NAMALWA (cell line): ENCODE measurements around the gene PLAC1.

Experiments
- DNase-seq: peaks from one replicate; pipeline ENCODE4 v3.0.0-alpha.2; 2015; ENCODE audit warnings: low spot score

PLAC1 gene

GRCh38 chrX:134658002-134658759 lies at the start of gene PLAC1:
Gene PLAC1, minus strand, starts transcription at chrX:134658471. Its CDS starts 91,789 bp downstream, at chrX:134566682.
- DNase-seq = no peak

DNA sequence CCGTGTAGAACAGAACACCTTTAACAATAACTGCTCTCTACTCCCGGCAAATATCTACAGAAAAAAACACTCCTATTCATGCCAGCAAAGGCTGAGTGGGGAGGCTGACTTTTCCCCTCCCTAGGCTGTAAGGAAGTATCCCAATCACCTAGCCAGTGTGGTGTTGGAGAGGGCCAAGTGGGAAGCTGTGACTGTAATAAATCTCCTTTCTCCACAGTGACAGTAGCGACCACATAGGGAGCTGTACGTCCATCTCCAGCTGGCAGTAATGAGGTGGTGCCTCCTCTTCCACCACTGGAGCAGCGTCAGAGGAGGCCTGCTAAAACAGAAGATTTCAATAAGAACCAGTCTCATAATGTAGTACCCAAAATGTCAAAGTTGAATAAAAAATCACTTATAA lies 47.9 kb upstream of the PLAC1 start:
- DNase-seq = no peak

DNA sequence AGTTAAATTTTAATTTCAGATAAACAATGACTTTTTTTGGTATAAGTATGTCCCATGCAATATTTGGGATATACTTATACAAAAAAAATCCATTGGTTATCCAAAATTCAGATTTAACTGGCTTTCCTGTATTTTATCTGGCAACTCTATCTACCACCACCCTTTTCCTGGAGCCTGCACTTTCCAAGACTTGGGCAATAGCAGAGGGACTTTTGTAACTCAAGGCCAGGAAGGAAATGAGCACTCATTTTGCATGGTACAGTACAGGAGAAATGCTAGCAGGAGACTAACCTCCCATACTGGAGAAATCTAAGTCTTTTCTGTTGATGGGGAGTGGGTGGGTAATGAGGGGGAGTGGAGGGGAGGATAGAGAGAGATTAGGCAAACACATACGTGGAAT lies 37.7 kb upstream of the PLAC1 start:
- DNase-seq = no peak

GRCh38 chrX:134694333-134695322 lies 36.4 kb upstream of the PLAC1 start:
- DNase-seq = no peak

- DNase-seq = no peak
Measured at GRCh38 chrX:134693644-134694043, 35.4 kb upstream of the PLAC1 start.

DNA sequence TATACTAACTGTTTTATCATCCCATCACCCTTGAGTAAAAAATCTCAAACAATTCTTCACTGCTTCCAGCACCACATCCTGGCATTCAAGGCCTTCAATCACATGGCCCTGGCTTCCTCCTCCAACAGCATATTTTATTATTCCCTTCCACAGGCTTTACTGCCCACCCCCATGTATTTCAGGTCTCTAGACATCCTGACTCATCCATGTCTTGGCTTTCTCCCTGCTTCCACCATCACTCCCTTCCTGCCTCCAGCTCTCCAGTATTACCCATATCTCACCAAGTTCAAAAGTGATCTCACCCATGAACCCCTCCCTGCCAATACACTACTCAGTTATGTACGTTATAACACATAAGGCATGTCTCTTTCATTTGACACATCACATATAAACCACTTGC lies 34.7 kb upstream of the PLAC1 start:
- DNase-seq = no peak

- DNase-seq = no peak
Measured at GRCh38 chrX:134692233-134692632, 34.0 kb upstream of the PLAC1 start.

DNA sequence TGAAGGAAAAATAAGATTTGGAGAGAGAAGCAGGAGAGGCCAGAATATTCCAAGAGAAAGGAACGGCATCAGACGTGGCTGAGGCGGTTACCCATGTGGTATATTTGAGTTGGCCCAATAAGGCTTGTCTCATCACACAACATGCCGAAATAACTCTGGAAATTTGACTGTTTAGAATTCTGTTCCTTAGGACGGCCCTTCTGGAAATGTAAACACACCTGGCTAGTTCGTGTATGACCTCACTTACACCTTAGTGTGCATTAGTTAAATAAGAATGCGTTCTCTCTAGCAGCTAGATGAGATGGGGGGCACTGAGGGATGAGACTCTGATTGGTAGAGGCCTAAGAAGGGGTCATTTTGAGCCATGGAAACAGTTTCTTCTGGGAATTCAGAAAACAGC lies 33.2 kb upstream of the PLAC1 start:
- no peak for DNase-seq

DNA sequence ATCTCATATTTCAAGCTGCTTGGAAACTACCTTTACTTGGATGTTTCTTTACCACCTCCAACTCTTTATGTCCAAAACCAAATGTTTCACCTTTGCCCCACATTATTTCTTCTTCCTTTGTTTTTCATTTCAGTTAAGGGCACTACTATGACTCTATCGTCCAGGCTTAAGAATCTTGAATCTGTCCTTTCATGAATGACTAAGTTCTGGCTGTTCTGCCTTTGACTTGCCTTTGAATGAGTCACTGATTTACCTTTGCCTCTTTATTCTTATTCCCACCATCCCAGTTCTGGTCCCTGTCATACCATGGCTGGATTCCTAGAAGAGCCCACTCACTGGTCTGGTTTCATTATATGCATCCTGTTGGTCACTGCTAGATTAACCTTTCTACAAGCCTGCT lies 30.6 kb upstream of the PLAC1 start:
- DNase-seq = no peak

- DNase-seq = no peak
Measured at GRCh38 chrX:134688031-134688823, 30.0 kb upstream of the PLAC1 start.

DNA sequence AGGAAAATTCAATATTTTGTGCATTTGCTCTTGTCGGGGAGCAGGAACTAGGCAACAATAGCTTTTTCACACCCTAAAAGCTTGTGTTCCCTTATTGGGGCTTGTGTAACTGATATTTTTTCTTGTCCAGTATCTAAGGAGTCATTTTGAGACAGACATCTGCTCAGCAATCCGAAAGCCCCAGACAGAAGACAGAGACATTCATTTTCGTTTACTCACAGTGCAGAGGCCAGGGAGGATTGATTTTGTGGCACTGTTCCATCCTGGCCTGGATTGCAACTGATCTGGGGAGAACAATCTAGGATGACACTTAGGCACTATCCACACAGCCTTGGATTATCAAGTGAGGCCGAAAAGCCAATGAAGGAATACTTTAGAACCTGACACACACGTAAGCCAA lies 27.4 kb upstream of the PLAC1 start:
- DNase-seq = no peak

- DNase-seq = no peak
Measured at GRCh38 chrX:134684956-134685355, 26.7 kb upstream of the PLAC1 start.

GRCh38 chrX:134683351-134684005 lies 25.2 kb upstream of the PLAC1 start:
- DNase-seq = no peak

- DNase-seq = no peak
Measured at GRCh38 chrX:134682081-134682480, 23.8 kb upstream of the PLAC1 start.

DNA sequence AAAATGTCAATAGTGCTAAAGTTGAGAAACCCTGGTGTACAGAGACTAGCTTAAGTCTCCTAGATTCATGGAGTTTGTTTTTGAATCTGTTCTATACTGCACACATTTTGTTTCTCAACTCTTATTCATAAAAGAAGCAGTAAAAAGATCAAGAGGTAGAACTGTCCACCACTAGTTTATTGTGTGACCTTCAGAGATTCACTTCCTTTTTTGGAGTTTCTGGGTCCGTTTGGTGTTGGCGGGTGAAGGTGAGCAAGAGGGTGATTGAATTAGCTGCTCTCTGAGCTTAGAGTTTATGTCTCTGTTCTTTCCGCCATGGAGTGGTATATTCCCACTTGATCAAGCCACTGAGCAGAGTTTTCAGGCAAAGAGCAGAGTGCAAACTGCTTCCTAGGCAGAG lies 21.4 kb upstream of the PLAC1 start:
- no peak for DNase-seq

GRCh38 chrX:134679221-134679620 lies 20.9 kb upstream of the PLAC1 start:
- no peak for DNase-seq

- DNase-seq = no peak
Measured at GRCh38 chrX:134677332-134677731, 19.1 kb upstream of the PLAC1 start.

DNA sequence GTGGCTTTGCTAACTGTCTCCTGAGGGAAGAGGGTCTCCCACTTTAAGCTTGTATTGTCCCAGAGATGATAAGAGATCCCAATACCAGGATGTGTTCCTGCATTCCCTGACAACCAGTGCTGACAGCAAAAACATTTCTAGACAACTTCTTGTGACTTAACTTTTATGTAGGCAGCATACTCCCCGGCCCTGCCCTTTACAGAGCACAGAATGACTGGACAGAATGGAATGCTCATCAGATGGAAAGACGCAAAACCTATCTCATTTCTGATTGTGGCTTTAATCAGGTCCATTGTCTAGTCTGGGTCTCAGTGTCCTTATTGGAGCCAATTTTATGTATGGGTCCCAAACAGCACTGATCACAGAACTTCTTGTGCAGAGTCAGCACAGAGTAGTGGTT lies 18.2 kb upstream of the PLAC1 start:
- DNase-seq = no peak

DNA sequence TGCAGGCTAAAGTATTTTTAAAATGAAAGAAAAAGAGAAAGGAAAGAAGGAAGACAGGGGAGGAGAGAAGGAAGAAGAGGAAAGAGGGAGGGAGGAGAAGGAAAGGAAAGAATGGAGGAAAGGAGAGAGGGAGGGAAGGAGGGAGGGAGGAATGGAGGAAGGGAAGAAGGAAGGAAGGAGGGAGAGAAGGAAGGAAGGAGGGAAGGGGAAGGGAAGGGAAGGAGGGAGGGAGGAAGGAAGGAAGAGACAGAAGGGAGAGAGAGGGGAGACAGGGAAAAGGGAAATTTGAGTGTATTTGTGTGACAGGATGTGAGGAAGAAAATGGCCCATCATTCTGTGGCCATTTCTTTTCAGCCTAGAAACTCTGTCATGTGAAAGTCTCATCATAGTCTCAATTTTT lies 14.9 kb upstream of the PLAC1 start:
- no peak for DNase-seq

DNA sequence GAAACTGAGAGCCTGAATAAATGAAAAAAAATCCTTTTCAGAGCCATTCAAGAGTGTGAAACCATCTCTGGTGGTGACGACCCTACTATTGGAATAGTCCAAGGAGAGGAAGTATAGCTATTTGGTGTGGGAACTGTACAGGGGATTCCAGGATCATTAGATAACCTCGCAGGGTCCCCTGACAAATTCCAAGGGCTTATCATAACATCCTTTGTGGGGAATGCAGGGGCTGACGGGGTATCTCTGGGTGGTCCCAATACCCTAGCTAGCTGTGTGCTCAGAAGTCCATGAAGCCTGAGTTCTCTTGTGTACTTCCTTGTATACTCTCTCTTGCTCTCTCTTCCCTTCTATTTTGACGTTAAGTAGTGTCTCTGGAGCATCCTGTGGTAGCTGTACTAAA lies 13.8 kb upstream of the PLAC1 start:
- DNase-seq = no peak

DNA sequence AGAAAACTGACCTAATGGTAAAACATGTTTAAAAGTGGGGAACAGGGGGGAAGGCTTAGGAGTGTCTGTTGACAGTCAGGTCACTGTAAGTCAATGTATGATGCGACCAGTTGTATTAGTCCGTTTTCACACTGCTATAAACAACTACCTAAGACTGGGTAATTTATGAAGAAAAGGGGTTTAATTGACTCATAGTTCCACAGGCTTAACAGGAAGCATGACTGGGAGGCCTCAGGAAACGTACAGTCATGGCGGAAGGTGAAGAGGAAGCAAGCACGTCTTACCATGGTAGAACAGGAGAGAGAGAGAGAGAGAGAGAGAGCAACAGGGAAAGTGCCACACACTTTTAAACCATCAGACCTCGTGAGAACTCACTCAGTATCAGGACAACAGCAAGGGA lies 13.0 kb upstream of the PLAC1 start:
- no peak for DNase-seq
